ENCODE results near the gene HMCN2. TPM values are rescaled to one million over a fixed set of nuclear protein-coding genes. Genes with fewer than 3 reads are reported as not detected.

The HMCN2 gene
- total and polyA plus RNA-seq, 2 experiments from 2014 or later = 0.27 to 0.36 TPM

- H3K27me3 ChIP-seq = no peaks in the 10 kb centered on the region
- H3K9me3 ChIP-seq (ENCODE audit: low read depth) = no peaks in the 10 kb centered on the region
- H3K36me3 ChIP-seq = no peaks in the 10 kb centered on the region
- DNase-seq (ENCODE audit: low read depth in 1 of 2, low spot score in 1 of 2) = peak; percentile 6 to 13
- no peak for TF ChIP-seq CTCF (IDR thresholded peaks at IDR 0.05; ENCODE audit: low read depth, low read length)
- H3K4me1 ChIP-seq (ENCODE audit: low read depth) = peaks cover 8% of the 10 kb centered on the region
- no peak overlapping the region for H3K27ac ChIP-seq
- H3K4me3 ChIP-seq = no peak overlapping the region
Measured at GRCh38 chr9:130482463-130482862, 216.9 kb downstream of the HMCN2 start.

GRCh38 chr9:130483371-130483971 is 217.9 kb downstream of the HMCN2 start:
- Histone ChIP-seq H3K27ac (no peak overlapping the region), H3K27me3 (no peaks in the 10 kb centered on the region), H3K36me3 (no peaks in the 10 kb centered on the region), H3K9me3 (ENCODE audit: low read depth) (no peaks in the 10 kb centered on the region), H3K4me1 (ENCODE audit: low read depth) (peaks cover 8% of the 10 kb centered on the region), H3K4me3 (no peak overlapping the region)
- no peak for TF ChIP-seq CTCF (IDR thresholded peaks at IDR 0.05; ENCODE audit: low read depth, low read length)
- no peak for DNase-seq (ENCODE audit: low read depth in 1 of 2, low spot score in 1 of 2)

Other genes starting within 250 kb of the HMCN2 start
- 24.2 and 37.9 TPM in 2 replicates for gene FNBP1, start 222.6 kb upstream of the HMCN2 start, total RNA-seq
- 20.5 and 23.6 TPM in 2 replicates for gene FNBP1, start 222.6 kb upstream of the HMCN2 start, polyA plus RNA-seq
- 19.7 and 23.9 TPM in 2 replicates for gene GPR107, start 211.9 kb upstream of the HMCN2 start, total RNA-seq
- gene GPR107, start 211.9 kb upstream of the HMCN2 start, polyA plus RNA-seq = 12.3 and 15.0 TPM in 2 replicates
- gene NCS1, start 93.4 kb upstream of the HMCN2 start, total RNA-seq = 55.6 and 55.7 TPM in 2 replicates
- 48.3 and 55.4 TPM in 2 replicates for gene NCS1, start 93.4 kb upstream of the HMCN2 start, polyA plus RNA-seq
- gene ASS1, start 179.2 kb downstream of the HMCN2 start, total RNA-seq = 83.8 and 89.8 TPM in 2 replicates
- gene ASS1, start 179.2 kb downstream of the HMCN2 start, polyA plus RNA-seq = 59.3 and 67.5 TPM in 2 replicates